Endothelial cell (in vitro differentiated cells): Measurements from ENCODE around the gene HSD17B2. TPM values are rescaled to one million over a fixed set of nuclear protein-coding genes. Genes with fewer than 3 reads are reported as not detected.

ENCODE experiments used
- DNase-seq: peaks from one replicate; pipeline ENCODE4 v3.0.0; 2021; ENCODE audit warnings: low spot score
- H3K27ac Mint-ChIP-seq: one replicate; pipeline ENCODE4 v1.8.0; 2021; ENCODE audit warnings: mixed read lengths, inconsistent platforms; ENCODE audit not compliant: unreplicated experiment
- H3K27me3 Mint-ChIP-seq: one replicate; pipeline ENCODE4 v1.8.0; 2021; ENCODE audit warnings: mild to moderate bottlenecking, moderate library complexity, mixed read lengths, inconsistent platforms; ENCODE audit not compliant: unreplicated experiment
- H3K36me3 Mint-ChIP-seq: one replicate; pipeline ENCODE4 v1.8.0; 2021; ENCODE audit warnings: mild to moderate bottlenecking, low read depth, mixed read lengths, inconsistent platforms; ENCODE audit not compliant: unreplicated experiment
- H3K4me1 Mint-ChIP-seq: one replicate; pipeline ENCODE4 v1.8.0; 2021; ENCODE audit warnings: mild to moderate bottlenecking, mixed read lengths, inconsistent platforms; ENCODE audit not compliant: unreplicated experiment
- H3K4me3 Mint-ChIP-seq: one replicate; pipeline ENCODE4 v1.8.0; 2021; ENCODE audit warnings: mild to moderate bottlenecking, mixed read lengths, inconsistent platforms; ENCODE audit not compliant: unreplicated experiment
- H3K9me3 Mint-ChIP-seq: one replicate; pipeline ENCODE4 v1.8.0; 2021; ENCODE audit warnings: mixed read lengths, inconsistent platforms; ENCODE audit not compliant: unreplicated experiment
- total RNA-seq: library from RNA; stranded (reverse); fragmentation: NEBNext Ultra II Directional; extraction: Animal tissue kit (Norgen Biotek cat#: 25700); gene quantifications from one replicate; pipeline ENCODE4 v1.2.1, GENCODE V29; 2021; ENCODE audit not compliant: unreplicated experiment
- TF ChIP-seq, protein P1 (sequence below): fragments of 200-600 bp; sonication (generic); IDR thresholded peaks from one replicate; pipeline ENCODE4 v1.5.0; 2021; ENCODE audit warnings: antibody characterized with exemption; ENCODE audit not compliant: unreplicated experiment

The HSD17B2 gene
- total RNA-seq, 1 donor from 2014 or later: not detected

DNA sequence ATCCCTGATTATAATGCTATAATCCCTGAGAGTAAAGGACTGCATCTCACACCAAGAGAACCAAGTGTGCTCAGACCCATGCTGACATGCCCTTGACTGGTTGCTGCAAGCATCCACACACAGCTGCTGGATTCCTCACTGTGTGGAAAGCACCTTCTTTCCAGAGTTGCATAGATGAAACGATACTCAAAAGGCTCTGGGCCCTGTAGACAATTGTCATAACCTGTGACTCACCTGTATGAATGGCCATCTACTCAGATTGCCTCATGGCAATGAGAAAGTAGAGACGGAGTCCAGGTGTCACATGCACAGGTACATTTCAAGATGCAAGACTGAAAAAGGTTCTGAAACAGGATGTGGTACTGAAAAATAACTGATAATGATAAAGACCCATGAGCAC is 76.9 kb downstream of the HSD17B2 start:
- no peak overlapping the region for H3K27ac Mint-ChIP-seq
- no peaks in the 10 kb centered on the region for H3K9me3 Mint-ChIP-seq
- no peak for DNase-seq
- TF ChIP-seq, protein P1, sequence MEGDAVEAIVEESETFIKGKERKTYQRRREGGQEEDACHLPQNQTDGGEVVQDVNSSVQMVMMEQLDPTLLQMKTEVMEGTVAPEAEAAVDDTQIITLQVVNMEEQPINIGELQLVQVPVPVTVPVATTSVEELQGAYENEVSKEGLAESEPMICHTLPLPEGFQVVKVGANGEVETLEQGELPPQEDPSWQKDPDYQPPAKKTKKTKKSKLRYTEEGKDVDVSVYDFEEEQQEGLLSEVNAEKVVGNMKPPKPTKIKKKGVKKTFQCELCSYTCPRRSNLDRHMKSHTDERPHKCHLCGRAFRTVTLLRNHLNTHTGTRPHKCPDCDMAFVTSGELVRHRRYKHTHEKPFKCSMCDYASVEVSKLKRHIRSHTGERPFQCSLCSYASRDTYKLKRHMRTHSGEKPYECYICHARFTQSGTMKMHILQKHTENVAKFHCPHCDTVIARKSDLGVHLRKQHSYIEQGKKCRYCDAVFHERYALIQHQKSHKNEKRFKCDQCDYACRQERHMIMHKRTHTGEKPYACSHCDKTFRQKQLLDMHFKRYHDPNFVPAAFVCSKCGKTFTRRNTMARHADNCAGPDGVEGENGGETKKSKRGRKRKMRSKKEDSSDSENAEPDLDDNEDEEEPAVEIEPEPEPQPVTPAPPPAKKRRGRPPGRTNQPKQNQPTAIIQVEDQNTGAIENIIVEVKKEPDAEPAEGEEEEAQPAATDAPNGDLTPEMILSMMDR: no peak
- H3K27me3 Mint-ChIP-seq: peaks cover 2% of the 10 kb centered on the region
- H3K4me3 Mint-ChIP-seq: no peak overlapping the region
- no peaks in the 10 kb centered on the region for H3K36me3 Mint-ChIP-seq
- no peaks in the 10 kb centered on the region for H3K4me1 Mint-ChIP-seq

DNA sequence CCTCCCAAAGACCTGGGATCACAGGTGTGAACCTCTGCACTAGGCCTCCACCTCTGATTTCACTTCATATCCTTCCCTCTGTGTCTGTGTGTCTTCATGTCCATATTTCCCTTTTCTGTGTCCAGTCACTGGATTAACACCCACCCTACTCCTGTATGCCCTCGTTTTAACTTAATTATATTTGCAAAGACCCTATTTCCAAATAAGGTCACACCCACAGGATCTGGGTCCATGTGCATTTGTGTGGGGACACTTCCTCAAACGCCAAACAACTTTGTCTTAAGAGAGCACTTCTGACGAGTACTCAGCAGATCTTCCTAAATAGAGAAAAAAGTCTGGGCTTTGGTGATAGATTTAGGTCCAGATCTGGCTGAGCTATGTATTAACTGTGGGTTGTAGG is 78.7 kb downstream of the HSD17B2 start:
- no peaks in the 10 kb centered on the region for H3K4me1 Mint-ChIP-seq
- H3K4me3 Mint-ChIP-seq: no peak overlapping the region
- DNase-seq: no peak
- TF ChIP-seq, protein P1: no peak
- H3K27ac Mint-ChIP-seq: no peak overlapping the region
- H3K9me3 Mint-ChIP-seq: no peaks in the 10 kb centered on the region
- peaks cover 2% of the 10 kb centered on the region for H3K27me3 Mint-ChIP-seq
- H3K36me3 Mint-ChIP-seq: no peaks in the 10 kb centered on the region

GRCh38 chr16:82116535-82116934 is 81.5 kb downstream of the HSD17B2 start:
- Mint-ChIP-seq H3K4me3 (no peak overlapping the region), H3K4me1 (no peaks in the 10 kb centered on the region), H3K27ac (no peak overlapping the region), H3K27me3 (no peaks in the 10 kb centered on the region), H3K36me3 (no peaks in the 10 kb centered on the region), H3K9me3 (no peaks in the 10 kb centered on the region)
- TF ChIP-seq, protein P1: no peak
- no peak for DNase-seq

DNA sequence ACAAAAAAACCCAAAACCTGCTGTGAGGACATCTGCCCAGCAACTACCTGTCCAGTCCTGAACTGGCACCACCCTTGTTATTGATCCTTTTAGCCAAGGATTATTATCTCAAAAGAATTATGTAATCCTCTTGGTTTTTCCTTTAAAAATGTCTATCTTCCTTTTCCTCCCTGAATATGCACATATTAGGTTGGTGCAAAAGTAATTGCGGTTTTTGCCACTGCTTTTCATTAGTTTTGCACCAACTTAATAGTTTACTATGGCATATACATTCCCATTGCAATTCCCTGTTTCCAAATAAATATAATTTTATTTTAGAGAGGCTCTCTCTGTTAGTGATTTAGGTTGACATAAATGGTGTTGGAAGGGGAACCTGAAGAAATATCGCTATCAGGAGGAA is 83.7 kb downstream of the HSD17B2 start:
- Mint-ChIP-seq H3K27me3 (no peaks in the 10 kb centered on the region), H3K4me1 (no peaks in the 10 kb centered on the region), H3K36me3 (no peaks in the 10 kb centered on the region), H3K4me3 (no peak overlapping the region), H3K9me3 (no peaks in the 10 kb centered on the region), H3K27ac (no peak overlapping the region)
- no peak for DNase-seq
- TF ChIP-seq, protein P1: no peak

- no peak overlapping the region for H3K27ac Mint-ChIP-seq
- no peaks in the 10 kb centered on the region for H3K9me3 Mint-ChIP-seq
Measured at GRCh38 chr16:82119405-82119804, 84.4 kb downstream of the HSD17B2 start.

More at GRCh38 chr16:82119405-82119804, 84.4 kb downstream of the HSD17B2 start:
- no peaks in the 10 kb centered on the region for H3K4me1 Mint-ChIP-seq
- H3K36me3 Mint-ChIP-seq: no peaks in the 10 kb centered on the region
- TF ChIP-seq, protein P1: no peak
- H3K27me3 Mint-ChIP-seq: no peaks in the 10 kb centered on the region
- H3K4me3 Mint-ChIP-seq: no peak overlapping the region
- DNase-seq: no peak
